B cell (primary cell): Measurements from ENCODE around the gene ASGR2. TPM values are rescaled to one million over a fixed set of nuclear protein-coding genes. Genes with fewer than 3 reads are reported as not detected.
A peak's percentile ranks its signal among the peaks of the same experiment; 100 is the strongest.

Experiments used
- ATAC-seq: fragments of 200-7000 bp; cut with Tn5 transposase; one replicate; pipeline ENCODE4 v1.10.0; 2021; ENCODE audit warnings: low read depth, mild to moderate bottlenecking, moderate number of reproducible peaks, moderate library complexity
- CTCF ChIA-PET: fragments of 350-600 bp; sonication (Branson Sonifier 250); formaldehyde crosslinking; loops from one replicate; lab custom pipeline; 2021; ENCODE audit warnings: antibody characterized with exemption, inconsistent platforms; lab: Charles Lee
- POLR2A ChIA-PET: fragments of 350-600 bp; sonication (Branson Sonifier 250); formaldehyde crosslinking; loops from one replicate; lab custom pipeline; 2021; ENCODE audit warnings: antibody characterized with exemption; lab: Charles Lee
- DNase-seq: peaks from one replicate; pipeline ENCODE4 v3.0.0; 2013
- H2AFZ ChIP-seq: 2 replicates; pipeline ENCODE4 v1.6.1; 2012; ENCODE audit warnings: mild to moderate bottlenecking, low read depth, low read length; ENCODE audit not compliant: insufficient read depth, poor library complexity, severe bottlenecking
- H3K27ac ChIP-seq, 2 donors: 1 replicate in 1 of 2; 2 replicates in 1 of 2; pipeline ENCODE4 v1.5.1; 2012 to 2013; ENCODE audit warnings: low read length in 2 of 2, mild to moderate bottlenecking in 2 of 2, moderate library complexity in 1 of 2
- H3K27me3 ChIP-seq, 4 experiments: fragments of 200-600 bp in 1 of 4; sonication (generic) in 1 of 4; replicated peaks in 1 of 4; 1 replicate in 2 of 4; 2 replicates in 2 of 4; pipeline versions ENCODE4 v1.6.1 to v1.7.0; 2013 to 2016; ENCODE audit warnings: low read length in 3 of 4, mild to moderate bottlenecking in 2 of 4, mixed read lengths in 1 of 4, moderate library complexity in 1 of 4; ENCODE audit not compliant: insufficient read depth in 4 of 4, control insufficient read depth in 3 of 4; ENCODE audit errors: control extremely low read depth in 1 of 4
- H3K36me3 ChIP-seq, 2 experiments: replicated peaks in 1 of 2; 1 replicate in 1 of 2; 2 replicates in 1 of 2; pipeline versions ENCODE4 v1.6.1 to v1.7.1; 2013; ENCODE audit warnings: low read length in 1 of 2; ENCODE audit not compliant: insufficient read depth in 2 of 2, control insufficient read depth in 1 of 2; ENCODE audit errors: control extremely low read depth in 1 of 2, extremely low read depth in 1 of 2
- H3K4me1 ChIP-seq, 2 donors: fragments of 200-600 bp in 1 of 2; sonication (generic) in 1 of 2; 1 replicate in 1 of 2; 2 replicates in 1 of 2; pipeline versions ENCODE4 v1.5.1 to v1.6.1; 2013 to 2017; ENCODE audit warnings: low read length in 2 of 2; ENCODE audit not compliant: control insufficient read depth in 2 of 2, insufficient read depth in 2 of 2
- H3K4me2 ChIP-seq: replicated peaks from 2 replicates; pipeline ENCODE3; 2012; ENCODE audit warnings: mild to moderate bottlenecking, low read depth, low read length; ENCODE audit not compliant: poor library complexity, severe bottlenecking
- H3K4me3 ChIP-seq, 5 experiments: fragments of 200-600 bp in 1 of 5; sonication (generic) in 1 of 5; 1 replicate in 3 of 5; 2 replicates in 2 of 5; pipeline versions ENCODE4 v1.5.1 to v1.7.0; 2011 to 2016; ENCODE audit warnings: low read length in 4 of 5, mild to moderate bottlenecking in 4 of 5, low read depth in 2 of 5, control low read depth in 1 of 5, moderate library complexity in 1 of 5; ENCODE audit not compliant: insufficient read depth in 1 of 5; ENCODE audit errors: control extremely low read depth in 1 of 5, extremely low read depth in 1 of 5
- H3K79me2 ChIP-seq: fragments of 200-600 bp; sonication (generic); one replicate; pipeline ENCODE4 v1.6.0; 2016; ENCODE audit warnings: low read length; ENCODE audit not compliant: control insufficient read depth, insufficient read depth
- H3K9ac ChIP-seq: fragments of 200-600 bp; sonication (generic); 2 replicates; pipeline ENCODE4 v1.6.1; 2017; ENCODE audit warnings: mild to moderate bottlenecking, low read length, moderate library complexity
- H3K9me3 ChIP-seq, 3 donors: one replicate each; pipeline versions ENCODE4 v1.6.1 to v1.7.1; 2013; ENCODE audit warnings: low read length in 2 of 3; ENCODE audit not compliant: control insufficient read depth in 2 of 3, insufficient read depth in 1 of 3; ENCODE audit errors: control extremely low read depth in 1 of 3
- H4K20me1 ChIP-seq: 2 replicates; pipeline ENCODE4 v1.6.0; 2012; ENCODE audit warnings: mild to moderate bottlenecking, low read length; ENCODE audit not compliant: insufficient read depth, control insufficient read depth, poor library complexity, severe bottlenecking
- H3K27ac Mint-ChIP-seq: one replicate; pipeline ENCODE4 v1.8.0; 2021; ENCODE audit warnings: mixed read lengths
- H3K27me3 Mint-ChIP-seq: one replicate; pipeline ENCODE4 v1.8.0; 2021; ENCODE audit warnings: mixed read lengths
- H3K4me1 Mint-ChIP-seq: one replicate; pipeline ENCODE4 v1.8.0; 2021; ENCODE audit warnings: mixed read lengths
- H3K4me3 Mint-ChIP-seq: one replicate; pipeline ENCODE4 v1.8.0; 2021; ENCODE audit warnings: mixed read lengths
- H3K9me3 Mint-ChIP-seq: one replicate; pipeline ENCODE4 v1.8.0; 2022; ENCODE audit warnings: mixed read lengths; ENCODE audit not compliant: insufficient read depth
- CTCF ChIP-seq: fragments of 200-600 bp; IDR thresholded peaks from one replicate; pipeline ENCODE4 v1.8.0; 2022; ENCODE audit warnings: antibody characterized with exemption, mild to moderate bottlenecking
- EZH2 ChIP-seq: IDR thresholded peaks from 2 replicates; pipeline ENCODE4 v1.6.1; 2012; ENCODE audit warnings: borderline replicate concordance, low read depth, mild to moderate bottlenecking, moderate library complexity, low read length; ENCODE audit not compliant: insufficient read depth, poor library complexity, severe bottlenecking
- WGBS: methylation state at CpG from one replicate; pipeline ENCODE4 v1.1.5; 2013; ENCODE audit warnings: missing lambda C conversion rate; ENCODE audit not compliant: insufficient coverage; 5-methylcytosine and 5-hydroxymethylcytosine counted together
- intact Hi-C: fragments of 100-400 bp; cut with micrococcal nuclease; formaldehyde crosslinking; loops from one replicate; pipeline ENCODE4 v1.10.0; 2022
- polyA plus RNA-seq: library from polyadenylated mRNA; depleted of rRNA; stranded (reverse); fragments of >200 nt; gene quantifications from 2 replicates; pipeline ENCODE4 v1.2.3, GENCODE V29; 2012
- total RNA-seq, 2 donors: library from RNA; stranded (reverse); fragments of 120-200 nt in 1 of 2; gene quantifications; 1 replicate in 1 of 2; 2 replicates in 1 of 2; pipeline versions ENCODE4 v1.2.3 to v1.2.4, GENCODE V29; 2013 to 2022

The ASGR2 gene
- total and polyA plus RNA-seq, 2 donors (not counting 1 experiment from before 2014, with no cell fraction given) = 1.00 TPM; not detected in 1

GRCh38 chr17:7132511-7133094 is 18.0 kb upstream of the ASGR2 start:
- ChIA-PET POLR2A (interaction anchor here (0.6 to 2.7 kb wide), 14 partner anchors 36 to 1549 kb away, joined by 3 to 21 read pairs (median 4); partner anchors contain the start of genes SLC16A11 and SLC16A13), CTCF (interaction anchor here (0.6 to 11.8 kb wide), 20 partner anchors 8 to 289 kb away, joined by 3 to 584 read pairs (median 4); partner anchors contain the start of genes RNASEK, SLC16A11 and SLC16A13)
- Mint-ChIP-seq H3K27ac (peak overlapping the region; percentile 99), H3K9me3 (no peaks in the 10 kb centered on the region), H3K27me3 (peaks cover 6% of the 10 kb centered on the region), H3K4me1 (peaks cover 38% of the 10 kb centered on the region), H3K4me3 (peak overlapping the region; percentile 84)
- intact Hi-C loops = loop anchor here (1.0 to 10.0 kb wide), 5 partner anchors 35 to 288 kb away; partner anchors contain the start of genes ASGR1 and YBX2
- Histone ChIP-seq H3K27me3 (peaks cover 0 to 14% (median 3%) of the 10 kb centered on the region in 4 experiments), H3K36me3 (no peaks in the 10 kb centered on the region), H3K9me3 (no peaks in the 10 kb centered on the region), H3K9ac (peak overlapping the region; percentile 65), H3K4me2 (peak overlapping the region; percentile 76), H3K27ac (peak overlapping the region; percentile 94 to 98), H4K20me1 (no peaks in the 10 kb centered on the region), H3K4me1 (peaks cover 41 to 49% of the 10 kb centered on the region in 2 donors), H3K79me2 (no peaks in the 10 kb centered on the region), H3K4me3 (peak overlapping the region in 3 of 5 experiments; percentile 27 to 51 (median 48)), H2AFZ (no peak overlapping the region)
- WGBS = no CpG with 5 or more reads among the region's 7 CpGs
- peak; percentile 92 for DNase-seq
- TF ChIP-seq CTCF = no peak
- no peak for TF ChIP-seq EZH2
- ATAC-seq = peak; percentile 87

- H3K4me1 ChIP-seq = peaks cover 41 to 49% of the 10 kb centered on the region in 2 donors
- H3K9me3 ChIP-seq = no peaks in the 10 kb centered on the region
- WGBS = 80% methylated on average over 2 of the region's 5 CpGs
- Mint-ChIP-seq H3K4me3 (peak overlapping the region; percentile 71), H3K27me3 (peaks cover 3% of the 10 kb centered on the region), H3K27ac (peak overlapping the region; percentile 81), H3K9me3 (no peaks in the 10 kb centered on the region), H3K4me1 (peaks cover 38% of the 10 kb centered on the region)
- TF ChIP-seq EZH2 (no peak), CTCF (no peak)
- H3K27ac ChIP-seq = peak overlapping the region; percentile 70 to 98
- H3K4me3 ChIP-seq = no peak overlapping the region
- ChIA-PET POLR2A (interaction anchor here (0.6 to 2.7 kb wide), 4 partner anchors 35 to 555 kb away, joined by 4 to 21 read pairs (median 10); no protein-coding TSS in a partner anchor), CTCF (interaction anchor here (1.4 to 11.8 kb wide), 3 partner anchors 50 to 217 kb away, joined by 3 to 584 read pairs (median 4); partner anchors contain the start of gene SLC16A11)
- H4K20me1 ChIP-seq = no peaks in the 10 kb centered on the region
- intact Hi-C loops = loop anchor here (5.0 to 10.0 kb wide), 4 partner anchors 34 to 287 kb away; partner anchors contain the start of genes ASGR1 and YBX2
- peaks cover 0 to 5% (median 0%) of the 10 kb centered on the region in 4 experiments for H3K27me3 ChIP-seq
- H3K4me2 ChIP-seq = peak overlapping the region; percentile 76
- H3K36me3 ChIP-seq = no peaks in the 10 kb centered on the region
- H2AFZ ChIP-seq = no peak overlapping the region
- DNase-seq (no peak), ATAC-seq (no peak)
- H3K9ac ChIP-seq = peak overlapping the region; percentile 28
- H3K79me2 ChIP-seq = no peaks in the 10 kb centered on the region
These were observed 16.8 kb upstream of the ASGR2 start for GRCh38 chr17:7131423-7131791.
